Neural cell (in vitro differentiated cells): ENCODE results near the gene ZDHHC11.

Experiments used
- EP300 ChIP-seq: fragments of 450-650 bp; conservative IDR thresholded peaks from 2 replicates; pipeline ENCODE4 v1.6.1; 2014; ENCODE audit warnings: antibody characterized with exemption, mild to moderate bottlenecking, moderate library complexity; ENCODE audit not compliant: poor library complexity, severe bottlenecking
- EZH2 ChIP-seq: fragments of 200-600, 300-800 bp; shearing (Covaris generic), sonication (generic); IDR thresholded peaks from 2 replicates; pipeline ENCODE4 v1.6.1; 2014; ENCODE audit warnings: antibody characterized with exemption, low read length, borderline replicate concordance, mild to moderate bottlenecking; ENCODE audit not compliant: insufficient read depth, poor library complexity, severe bottlenecking
- POLR2AphosphoS5 ChIP-seq: IDR thresholded peaks from 2 replicates; pipeline ENCODE4 v1.6.1; 2012
- RAD21 ChIP-seq: fragments of 450-650 bp; conservative IDR thresholded peaks from 2 replicates; pipeline ENCODE4 v1.6.1; 2014; ENCODE audit warnings: antibody characterized with exemption, mild to moderate bottlenecking, moderate library complexity
- TAF1 ChIP-seq: IDR thresholded peaks from 2 replicates; pipeline ENCODE4 v1.6.1; 2012; ENCODE audit warnings: low read depth
- TF ChIP-seq, protein P1 (sequence below): fragments of 450-650 bp; IDR thresholded peaks from 2 replicates; pipeline ENCODE4 v1.5.1; 2014; ENCODE audit warnings: antibody characterized with exemption, mild to moderate bottlenecking, moderate library complexity; ENCODE audit not compliant: poor library complexity, severe bottlenecking
- TF ChIP-seq, protein P2 (sequence below): IDR thresholded peaks from 2 replicates; pipeline ENCODE4 v1.6.1; 2012; ENCODE audit warnings: borderline replicate concordance

DNA sequence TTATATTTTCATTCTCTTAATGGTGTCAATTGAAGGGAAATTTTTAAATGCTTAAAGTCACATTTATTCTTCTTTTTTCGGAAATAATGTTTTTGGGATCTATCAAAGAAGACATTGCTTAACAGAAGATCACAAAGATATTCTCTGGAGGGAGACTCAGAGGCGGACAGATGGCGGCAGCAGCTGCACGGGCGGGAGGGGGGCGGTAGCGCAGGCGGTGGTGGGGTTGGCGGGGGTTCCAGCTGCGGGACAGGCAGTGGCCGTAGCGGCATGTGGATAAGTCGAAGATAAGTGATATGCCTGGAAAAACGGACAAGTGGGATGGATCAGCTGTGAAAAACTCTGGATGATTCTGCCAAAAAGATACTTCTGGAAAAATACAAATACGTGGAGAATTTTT is 34.6 kb downstream of the ZDHHC11 start:
- TF ChIP-seq, protein P1, sequence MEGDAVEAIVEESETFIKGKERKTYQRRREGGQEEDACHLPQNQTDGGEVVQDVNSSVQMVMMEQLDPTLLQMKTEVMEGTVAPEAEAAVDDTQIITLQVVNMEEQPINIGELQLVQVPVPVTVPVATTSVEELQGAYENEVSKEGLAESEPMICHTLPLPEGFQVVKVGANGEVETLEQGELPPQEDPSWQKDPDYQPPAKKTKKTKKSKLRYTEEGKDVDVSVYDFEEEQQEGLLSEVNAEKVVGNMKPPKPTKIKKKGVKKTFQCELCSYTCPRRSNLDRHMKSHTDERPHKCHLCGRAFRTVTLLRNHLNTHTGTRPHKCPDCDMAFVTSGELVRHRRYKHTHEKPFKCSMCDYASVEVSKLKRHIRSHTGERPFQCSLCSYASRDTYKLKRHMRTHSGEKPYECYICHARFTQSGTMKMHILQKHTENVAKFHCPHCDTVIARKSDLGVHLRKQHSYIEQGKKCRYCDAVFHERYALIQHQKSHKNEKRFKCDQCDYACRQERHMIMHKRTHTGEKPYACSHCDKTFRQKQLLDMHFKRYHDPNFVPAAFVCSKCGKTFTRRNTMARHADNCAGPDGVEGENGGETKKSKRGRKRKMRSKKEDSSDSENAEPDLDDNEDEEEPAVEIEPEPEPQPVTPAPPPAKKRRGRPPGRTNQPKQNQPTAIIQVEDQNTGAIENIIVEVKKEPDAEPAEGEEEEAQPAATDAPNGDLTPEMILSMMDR = no peak
- no peak for TF ChIP-seq TAF1
- no peak for TF ChIP-seq POLR2AphosphoS5
- TF ChIP-seq EZH2 = no peak
- TF ChIP-seq, protein P2, sequence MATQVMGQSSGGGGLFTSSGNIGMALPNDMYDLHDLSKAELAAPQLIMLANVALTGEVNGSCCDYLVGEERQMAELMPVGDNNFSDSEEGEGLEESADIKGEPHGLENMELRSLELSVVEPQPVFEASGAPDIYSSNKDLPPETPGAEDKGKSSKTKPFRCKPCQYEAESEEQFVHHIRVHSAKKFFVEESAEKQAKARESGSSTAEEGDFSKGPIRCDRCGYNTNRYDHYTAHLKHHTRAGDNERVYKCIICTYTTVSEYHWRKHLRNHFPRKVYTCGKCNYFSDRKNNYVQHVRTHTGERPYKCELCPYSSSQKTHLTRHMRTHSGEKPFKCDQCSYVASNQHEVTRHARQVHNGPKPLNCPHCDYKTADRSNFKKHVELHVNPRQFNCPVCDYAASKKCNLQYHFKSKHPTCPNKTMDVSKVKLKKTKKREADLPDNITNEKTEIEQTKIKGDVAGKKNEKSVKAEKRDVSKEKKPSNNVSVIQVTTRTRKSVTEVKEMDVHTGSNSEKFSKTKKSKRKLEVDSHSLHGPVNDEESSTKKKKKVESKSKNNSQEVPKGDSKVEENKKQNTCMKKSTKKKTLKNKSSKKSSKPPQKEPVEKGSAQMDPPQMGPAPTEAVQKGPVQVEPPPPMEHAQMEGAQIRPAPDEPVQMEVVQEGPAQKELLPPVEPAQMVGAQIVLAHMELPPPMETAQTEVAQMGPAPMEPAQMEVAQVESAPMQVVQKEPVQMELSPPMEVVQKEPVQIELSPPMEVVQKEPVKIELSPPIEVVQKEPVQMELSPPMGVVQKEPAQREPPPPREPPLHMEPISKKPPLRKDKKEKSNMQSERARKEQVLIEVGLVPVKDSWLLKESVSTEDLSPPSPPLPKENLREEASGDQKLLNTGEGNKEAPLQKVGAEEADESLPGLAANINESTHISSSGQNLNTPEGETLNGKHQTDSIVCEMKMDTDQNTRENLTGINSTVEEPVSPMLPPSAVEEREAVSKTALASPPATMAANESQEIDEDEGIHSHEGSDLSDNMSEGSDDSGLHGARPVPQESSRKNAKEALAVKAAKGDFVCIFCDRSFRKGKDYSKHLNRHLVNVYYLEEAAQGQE = no peak
- no peak for TF ChIP-seq EP300
- no peak for TF ChIP-seq RAD21
